HEK293 (cell line): Measurements from ENCODE around the gene CLMN.
A peak's percentile ranks its signal among the peaks of the same experiment; 100 is the strongest.

Experiments used
- CTCF ChIA-PET: fragments of 350-600 bp; formaldehyde crosslinking; extraction: SDS; loops from one replicate; lab custom pipeline; 2021; ENCODE audit warnings: antibody characterized with exemption; lab: Yijun Ruan, JAX
- POLR2A ChIA-PET: fragments of 300-600 bp; formaldehyde crosslinking; extraction: SDS; loops from one replicate; lab custom pipeline; 2020; ENCODE audit warnings: antibody characterized with exemption, inconsistent platforms; lab: Yijun Ruan, JAX
- H3K27ac ChIP-seq: fragments of 200-500 bp; sonication (Bioruptor generic); 2 replicates; pipeline ENCODE4 v1.5.1; 2014; ENCODE audit warnings: low read depth, low read length, control low read depth, inconsistent platforms; ENCODE audit errors: extremely low read depth
- H3K36me3 ChIP-seq, 2 experiments: fragments of 200-500 bp in 1 of 2; sonication (Bioruptor generic) in 1 of 2; 1 replicate in 1 of 2; 2 replicates in 1 of 2; pipeline ENCODE4 v1.5.1; 2014 to 2017; ENCODE audit warnings: inconsistent platforms in 2 of 2, low read length in 2 of 2; ENCODE audit not compliant: control insufficient read depth in 2 of 2, insufficient read depth in 1 of 2
- H3K4me1 ChIP-seq: fragments of 200-500 bp; sonication (Bioruptor generic); 2 replicates; pipeline ENCODE4 v1.5.1; 2014; ENCODE audit warnings: mild to moderate bottlenecking, low read length, inconsistent platforms; ENCODE audit not compliant: control insufficient read depth, insufficient read depth
- H3K4me3 ChIP-seq: 2 replicates; pipeline ENCODE4 v1.5.1; 2011; ENCODE audit warnings: low read depth, mild to moderate bottlenecking, control low read depth, low read length, moderate library complexity
- H3K9me3 ChIP-seq: fragments of 200-500 bp; sonication (Bioruptor generic); 2 replicates; pipeline ENCODE4 v1.5.1; 2014; ENCODE audit warnings: low read depth, low read length, inconsistent platforms; ENCODE audit not compliant: control insufficient read depth, insufficient read depth
- KLF8 ChIP-seq: fragments of 450-650 bp; formaldehyde crosslinking; IDR thresholded peaks from 2 replicates; pipeline ENCODE4 v1.5.1; 2016; ENCODE audit warnings: missing biosample characterization, missing genetic modification characterization
- SP7 ChIP-seq: fragments of 450-650 bp; formaldehyde crosslinking; IDR thresholded peaks from 2 replicates; pipeline ENCODE4 v1.5.1; 2016; ENCODE audit warnings: missing biosample characterization, missing genetic modification characterization
- ZFHX2 ChIP-seq: fragments of 450-650 bp; formaldehyde crosslinking; conservative IDR thresholded peaks from 2 replicates; pipeline ENCODE4 v1.5.1; 2016; ENCODE audit warnings: missing biosample characterization, missing genetic modification characterization
- ZFP37 ChIP-seq: fragments of 450-650 bp; formaldehyde crosslinking; IDR thresholded peaks from 2 replicates; pipeline ENCODE4 v1.5.1; 2016; ENCODE audit warnings: missing biosample characterization, missing genetic modification characterization
- ZIC2 ChIP-seq: fragments of 450-650 bp; formaldehyde crosslinking; IDR thresholded peaks from 2 replicates; pipeline ENCODE4 v1.5.1; 2016; ENCODE audit warnings: missing biosample characterization, missing genetic modification characterization
- ZNF19 ChIP-seq: fragments of 450-650 bp; formaldehyde crosslinking; IDR thresholded peaks from 2 replicates; pipeline ENCODE4; 2016; ENCODE audit warnings: missing biosample characterization, missing genetic modification characterization, low read depth
- ZNF214 ChIP-seq: fragments of 450-650 bp; formaldehyde crosslinking; IDR thresholded peaks from 2 replicates; pipeline ENCODE4 v1.5.1; 2017; ENCODE audit warnings: missing biosample characterization, mild to moderate bottlenecking, missing genetic modification characterization, borderline replicate concordance
- ZNF23 ChIP-seq: fragments of 450-650 bp; formaldehyde crosslinking; IDR thresholded peaks from 2 replicates; pipeline ENCODE4 v1.5.1; 2016; ENCODE audit warnings: missing biosample characterization, missing genetic modification characterization, borderline replicate concordance
- ZNF423 ChIP-seq: fragments of 450-650 bp; formaldehyde crosslinking; IDR thresholded peaks from 2 replicates; pipeline ENCODE4 v1.5.1; 2016; ENCODE audit warnings: missing biosample characterization, missing genetic modification characterization
- ZNF48 ChIP-seq: fragments of 450-650 bp; formaldehyde crosslinking; IDR thresholded peaks from 2 replicates; pipeline ENCODE4 v1.5.1; 2016; ENCODE audit warnings: missing biosample characterization, missing genetic modification characterization
- ZNF510 ChIP-seq: fragments of 450-650 bp; formaldehyde crosslinking; IDR thresholded peaks from 2 replicates; pipeline ENCODE4 v1.5.1; 2018; ENCODE audit warnings: mild to moderate bottlenecking, missing genetic modification characterization, missing biosample characterization; ENCODE audit not compliant: insufficient replicate concordance
- ZNF558 ChIP-seq: fragments of 450-650 bp; formaldehyde crosslinking; IDR thresholded peaks from 2 replicates; pipeline ENCODE4 v1.5.1; 2016; ENCODE audit warnings: missing biosample characterization, missing genetic modification characterization
- ZNF624 ChIP-seq: fragments of 450-650 bp; formaldehyde crosslinking; IDR thresholded peaks from 2 replicates; pipeline ENCODE4 v1.5.1; 2017; ENCODE audit warnings: missing biosample characterization, missing genetic modification characterization
- TF ChIP-seq, protein P1 (sequence below): fragments of 450-650 bp; formaldehyde crosslinking; IDR thresholded peaks from 2 replicates; pipeline ENCODE4 v1.5.1; 2016; ENCODE audit warnings: missing biosample characterization, missing genetic modification characterization
- TF ChIP-seq, protein P2 (sequence below): fragments of 450-650 bp; formaldehyde crosslinking; IDR thresholded peaks from 2 replicates; pipeline ENCODE4 v1.5.1; 2016; ENCODE audit warnings: missing biosample characterization, missing genetic modification characterization
- TF ChIP-seq, protein P3 (sequence below): IDR thresholded peaks from 2 replicates; pipeline ENCODE4 v1.6.1; 2011; ENCODE audit warnings: mild to moderate bottlenecking, low read depth, low read length, borderline replicate concordance
- TF ChIP-seq, protein P4 (sequence below): fragments of 450-650 bp; formaldehyde crosslinking; IDR thresholded peaks from 2 replicates; pipeline ENCODE4 v1.5.1; 2017; ENCODE audit warnings: missing biosample characterization, mild to moderate bottlenecking, missing genetic modification characterization, moderate library complexity
- TF ChIP-seq, protein P5 (sequence below): fragments of 450-650 bp; formaldehyde crosslinking; IDR thresholded peaks from 2 replicates; pipeline ENCODE4 v1.5.1; 2016; ENCODE audit warnings: missing biosample characterization, missing genetic modification characterization, borderline replicate concordance
- TF ChIP-seq, protein P6 (sequence below): fragments of 450-650 bp; formaldehyde crosslinking; IDR thresholded peaks from 2 replicates; pipeline ENCODE4 v1.5.1; 2016; ENCODE audit warnings: missing biosample characterization, missing genetic modification characterization, low read depth

The CLMN gene

DNA sequence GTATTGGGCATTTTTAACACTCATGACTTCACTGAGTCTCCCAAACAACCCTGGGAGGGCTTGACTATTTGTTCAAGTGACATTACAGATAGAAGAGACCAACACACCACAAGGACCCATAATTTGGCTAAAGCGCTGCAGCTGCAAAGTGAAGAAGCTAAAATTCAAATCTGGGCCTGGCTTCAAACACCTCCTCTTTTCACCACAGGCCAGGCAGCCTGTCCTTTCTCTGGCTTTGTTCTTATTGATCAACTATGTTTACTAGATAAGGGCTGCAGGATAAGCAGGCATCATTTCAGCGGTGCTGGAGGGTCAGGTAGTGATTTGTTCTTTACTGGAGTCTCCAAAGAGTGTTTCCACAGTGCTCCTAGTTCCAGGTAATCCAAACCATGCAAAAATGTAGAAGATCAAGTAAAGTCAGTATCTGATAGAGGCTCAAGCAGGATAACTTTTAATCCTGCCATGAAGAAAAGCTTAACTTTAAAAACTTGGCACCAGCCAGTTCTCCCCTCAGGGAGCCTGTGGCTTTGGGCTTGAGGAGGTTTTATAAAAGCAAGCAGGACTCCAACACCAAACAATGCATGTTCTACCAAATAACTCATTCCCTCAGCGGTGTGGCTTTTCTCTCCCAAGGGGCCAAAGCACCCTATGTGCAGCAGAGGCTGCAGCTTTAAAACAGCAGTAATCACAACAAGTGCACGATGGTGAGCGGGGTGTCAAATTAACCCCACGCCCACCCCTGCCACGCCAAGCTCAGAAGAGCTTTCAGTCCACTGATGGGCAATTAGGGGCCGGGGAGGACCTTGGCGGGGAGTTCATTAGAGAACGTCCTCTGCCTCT, 16.8 kb downstream of the CLMN start:
- no peaks in the 10 kb centered on the region for H3K9me3 ChIP-seq
- no peaks in the 10 kb centered on the region for H3K36me3 ChIP-seq
- CTCF ChIA-PET: interaction anchor here (0.7 kb wide), 1 partner anchor 816 kb away, joined by 3 read pairs; no protein-coding TSS in a partner anchor
- no peaks in the 10 kb centered on the region for H3K4me1 ChIP-seq
- POLR2A ChIA-PET: no interaction called here
- TF ChIP-seq, protein P1, sequence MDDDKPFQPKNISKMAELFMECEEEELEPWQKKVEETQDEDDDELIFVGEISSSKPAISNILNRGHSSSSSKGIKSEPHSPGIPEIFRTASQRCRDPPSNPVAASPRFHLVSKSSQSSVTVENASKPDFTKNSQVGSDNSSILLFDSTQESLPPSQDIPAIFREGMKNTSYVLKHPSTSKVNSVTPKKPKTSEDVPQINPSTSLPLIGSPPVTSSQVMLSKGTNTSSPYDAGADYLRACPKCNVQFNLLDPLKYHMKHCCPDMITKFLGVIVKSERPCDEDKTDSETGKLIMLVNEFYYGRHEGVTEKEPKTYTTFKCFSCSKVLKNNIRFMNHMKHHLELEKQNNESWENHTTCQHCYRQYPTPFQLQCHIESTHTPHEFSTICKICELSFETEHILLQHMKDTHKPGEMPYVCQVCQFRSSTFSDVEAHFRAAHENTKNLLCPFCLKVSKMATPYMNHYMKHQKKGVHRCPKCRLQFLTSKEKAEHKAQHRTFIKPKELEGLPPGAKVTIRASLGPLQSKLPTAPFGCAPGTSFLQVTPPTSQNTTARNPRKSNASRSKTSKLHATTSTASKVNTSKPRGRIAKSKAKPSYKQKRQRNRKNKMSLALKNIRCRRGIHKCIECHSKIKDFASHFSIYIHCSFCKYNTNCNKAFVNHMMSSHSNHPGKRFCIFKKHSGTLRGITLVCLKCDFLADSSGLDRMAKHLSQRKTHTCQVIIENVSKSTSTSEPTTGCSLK: no peak
- TF ChIP-seq ZNF510 (tag by site-specific recombination) (no peak), ZNF48 (no peak), ZNF558 (tag by site-specific recombination) (no peak), ZNF624 (no peak), ZNF19 (tag by site-specific recombination) (no peak), KLF8 (tag by site-specific recombination) (no peak), ZNF423 (tag by site-specific recombination) (peak; percentile 47; the same call in 1 of the 2 replicates), ZFHX2 (tag by site-specific recombination) (peak; percentile 25; the same call in 1 of the 2 replicates), ZIC2 (peak; percentile 92), ZFP37 (tag by site-specific recombination) (no peak), ZNF23 (tag by site-specific recombination) (no peak), SP7 (tag by site-specific recombination) (no peak), ZNF214 (tag by site-specific recombination) (no peak)
- TF ChIP-seq, protein P2, sequence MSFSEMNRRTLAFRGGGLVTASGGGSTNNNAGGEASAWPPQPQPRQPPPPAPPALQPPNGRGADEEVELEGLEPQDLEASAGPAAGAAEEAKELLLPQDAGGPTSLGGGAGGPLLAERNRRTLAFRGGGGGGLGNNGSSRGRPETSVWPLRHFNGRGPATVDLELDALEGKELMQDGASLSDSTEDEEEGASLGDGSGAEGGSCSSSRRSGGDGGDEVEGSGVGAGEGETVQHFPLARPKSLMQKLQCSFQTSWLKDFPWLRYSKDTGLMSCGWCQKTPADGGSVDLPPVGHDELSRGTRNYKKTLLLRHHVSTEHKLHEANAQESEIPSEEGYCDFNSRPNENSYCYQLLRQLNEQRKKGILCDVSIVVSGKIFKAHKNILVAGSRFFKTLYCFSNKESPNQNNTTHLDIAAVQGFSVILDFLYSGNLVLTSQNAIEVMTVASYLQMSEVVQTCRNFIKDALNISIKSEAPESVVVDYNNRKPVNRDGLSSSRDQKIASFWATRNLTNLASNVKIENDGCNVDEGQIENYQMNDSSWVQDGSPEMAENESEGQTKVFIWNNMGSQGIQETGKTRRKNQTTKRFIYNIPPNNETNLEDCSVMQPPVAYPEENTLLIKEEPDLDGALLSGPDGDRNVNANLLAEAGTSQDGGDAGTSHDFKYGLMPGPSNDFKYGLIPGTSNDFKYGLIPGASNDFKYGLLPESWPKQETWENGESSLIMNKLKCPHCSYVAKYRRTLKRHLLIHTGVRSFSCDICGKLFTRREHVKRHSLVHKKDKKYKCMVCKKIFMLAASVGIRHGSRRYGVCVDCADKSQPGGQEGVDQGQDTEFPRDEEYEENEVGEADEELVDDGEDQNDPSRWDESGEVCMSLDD: no peak
- TF ChIP-seq, protein P3, sequence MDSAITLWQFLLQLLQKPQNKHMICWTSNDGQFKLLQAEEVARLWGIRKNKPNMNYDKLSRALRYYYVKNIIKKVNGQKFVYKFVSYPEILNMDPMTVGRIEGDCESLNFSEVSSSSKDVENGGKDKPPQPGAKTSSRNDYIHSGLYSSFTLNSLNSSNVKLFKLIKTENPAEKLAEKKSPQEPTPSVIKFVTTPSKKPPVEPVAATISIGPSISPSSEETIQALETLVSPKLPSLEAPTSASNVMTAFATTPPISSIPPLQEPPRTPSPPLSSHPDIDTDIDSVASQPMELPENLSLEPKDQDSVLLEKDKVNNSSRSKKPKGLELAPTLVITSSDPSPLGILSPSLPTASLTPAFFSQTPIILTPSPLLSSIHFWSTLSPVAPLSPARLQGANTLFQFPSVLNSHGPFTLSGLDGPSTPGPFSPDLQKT: no peak
- TF ChIP-seq, protein P4, sequence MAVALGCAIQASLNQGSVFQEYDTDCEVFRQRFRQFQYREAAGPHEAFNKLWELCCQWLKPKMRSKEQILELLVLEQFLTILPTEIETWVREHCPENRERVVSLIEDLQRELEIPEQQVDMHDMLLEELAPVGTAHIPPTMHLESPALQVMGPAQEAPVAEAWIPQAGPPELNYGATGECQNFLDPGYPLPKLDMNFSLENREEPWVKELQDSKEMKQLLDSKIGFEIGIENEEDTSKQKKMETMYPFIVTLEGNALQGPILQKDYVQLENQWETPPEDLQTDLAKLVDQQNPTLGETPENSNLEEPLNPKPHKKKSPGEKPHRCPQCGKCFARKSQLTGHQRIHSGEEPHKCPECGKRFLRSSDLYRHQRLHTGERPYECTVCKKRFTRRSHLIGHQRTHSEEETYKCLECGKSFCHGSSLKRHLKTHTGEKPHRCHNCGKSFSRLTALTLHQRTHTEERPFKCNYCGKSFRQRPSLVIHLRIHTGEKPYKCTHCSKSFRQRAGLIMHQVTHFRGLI (tag by site-specific recombination): no peak
- TF ChIP-seq, protein P5, sequence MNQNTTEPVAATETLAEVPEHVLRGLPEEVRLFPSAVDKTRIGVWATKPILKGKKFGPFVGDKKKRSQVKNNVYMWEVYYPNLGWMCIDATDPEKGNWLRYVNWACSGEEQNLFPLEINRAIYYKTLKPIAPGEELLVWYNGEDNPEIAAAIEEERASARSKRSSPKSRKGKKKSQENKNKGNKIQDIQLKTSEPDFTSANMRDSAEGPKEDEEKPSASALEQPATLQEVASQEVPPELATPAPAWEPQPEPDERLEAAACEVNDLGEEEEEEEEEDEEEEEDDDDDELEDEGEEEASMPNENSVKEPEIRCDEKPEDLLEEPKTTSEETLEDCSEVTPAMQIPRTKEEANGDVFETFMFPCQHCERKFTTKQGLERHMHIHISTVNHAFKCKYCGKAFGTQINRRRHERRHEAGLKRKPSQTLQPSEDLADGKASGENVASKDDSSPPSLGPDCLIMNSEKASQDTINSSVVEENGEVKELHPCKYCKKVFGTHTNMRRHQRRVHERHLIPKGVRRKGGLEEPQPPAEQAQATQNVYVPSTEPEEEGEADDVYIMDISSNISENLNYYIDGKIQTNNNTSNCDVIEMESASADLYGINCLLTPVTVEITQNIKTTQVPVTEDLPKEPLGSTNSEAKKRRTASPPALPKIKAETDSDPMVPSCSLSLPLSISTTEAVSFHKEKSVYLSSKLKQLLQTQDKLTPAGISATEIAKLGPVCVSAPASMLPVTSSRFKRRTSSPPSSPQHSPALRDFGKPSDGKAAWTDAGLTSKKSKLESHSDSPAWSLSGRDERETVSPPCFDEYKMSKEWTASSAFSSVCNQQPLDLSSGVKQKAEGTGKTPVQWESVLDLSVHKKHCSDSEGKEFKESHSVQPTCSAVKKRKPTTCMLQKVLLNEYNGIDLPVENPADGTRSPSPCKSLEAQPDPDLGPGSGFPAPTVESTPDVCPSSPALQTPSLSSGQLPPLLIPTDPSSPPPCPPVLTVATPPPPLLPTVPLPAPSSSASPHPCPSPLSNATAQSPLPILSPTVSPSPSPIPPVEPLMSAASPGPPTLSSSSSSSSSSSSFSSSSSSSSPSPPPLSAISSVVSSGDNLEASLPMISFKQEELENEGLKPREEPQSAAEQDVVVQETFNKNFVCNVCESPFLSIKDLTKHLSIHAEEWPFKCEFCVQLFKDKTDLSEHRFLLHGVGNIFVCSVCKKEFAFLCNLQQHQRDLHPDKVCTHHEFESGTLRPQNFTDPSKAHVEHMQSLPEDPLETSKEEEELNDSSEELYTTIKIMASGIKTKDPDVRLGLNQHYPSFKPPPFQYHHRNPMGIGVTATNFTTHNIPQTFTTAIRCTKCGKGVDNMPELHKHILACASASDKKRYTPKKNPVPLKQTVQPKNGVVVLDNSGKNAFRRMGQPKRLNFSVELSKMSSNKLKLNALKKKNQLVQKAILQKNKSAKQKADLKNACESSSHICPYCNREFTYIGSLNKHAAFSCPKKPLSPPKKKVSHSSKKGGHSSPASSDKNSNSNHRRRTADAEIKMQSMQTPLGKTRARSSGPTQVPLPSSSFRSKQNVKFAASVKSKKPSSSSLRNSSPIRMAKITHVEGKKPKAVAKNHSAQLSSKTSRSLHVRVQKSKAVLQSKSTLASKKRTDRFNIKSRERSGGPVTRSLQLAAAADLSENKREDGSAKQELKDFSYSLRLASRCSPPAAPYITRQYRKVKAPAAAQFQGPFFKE: no peak
- TF ChIP-seq, protein P6, sequence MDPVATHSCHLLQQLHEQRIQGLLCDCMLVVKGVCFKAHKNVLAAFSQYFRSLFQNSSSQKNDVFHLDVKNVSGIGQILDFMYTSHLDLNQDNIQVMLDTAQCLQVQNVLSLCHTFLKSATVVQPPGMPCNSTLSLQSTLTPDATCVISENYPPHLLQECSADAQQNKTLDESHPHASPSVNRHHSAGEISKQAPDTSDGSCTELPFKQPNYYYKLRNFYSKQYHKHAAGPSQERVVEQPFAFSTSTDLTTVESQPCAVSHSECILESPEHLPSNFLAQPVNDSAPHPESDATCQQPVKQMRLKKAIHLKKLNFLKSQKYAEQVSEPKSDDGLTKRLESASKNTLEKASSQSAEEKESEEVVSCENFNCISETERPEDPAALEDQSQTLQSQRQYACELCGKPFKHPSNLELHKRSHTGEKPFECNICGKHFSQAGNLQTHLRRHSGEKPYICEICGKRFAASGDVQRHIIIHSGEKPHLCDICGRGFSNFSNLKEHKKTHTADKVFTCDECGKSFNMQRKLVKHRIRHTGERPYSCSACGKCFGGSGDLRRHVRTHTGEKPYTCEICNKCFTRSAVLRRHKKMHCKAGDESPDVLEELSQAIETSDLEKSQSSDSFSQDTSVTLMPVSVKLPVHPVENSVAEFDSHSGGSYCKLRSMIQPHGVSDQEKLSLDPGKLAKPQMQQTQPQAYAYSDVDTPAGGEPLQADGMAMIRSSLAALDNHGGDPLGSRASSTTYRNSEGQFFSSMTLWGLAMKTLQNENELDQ (tag by site-specific recombination): no peak
- no peak overlapping the region for H3K27ac ChIP-seq
- no peak overlapping the region for H3K4me3 ChIP-seq
